ENCODE data around the gene NPSR1.

Gene NPSR1

GRCh38 chr7:34720289-34720688 lies 62.3 kb downstream of the NPSR1 start:
- DNase-seq (ENCODE audit: low read depth in 1 of 2, low spot score in 1 of 2), result no peak

GRCh38 chr7:34723338-34723737 lies 65.3 kb downstream of the NPSR1 start:
- no peak for DNase-seq (ENCODE audit: low read depth in 1 of 2, low spot score in 1 of 2)

GRCh38 chr7:34723866-34724490 lies 66.0 kb downstream of the NPSR1 start:
- no peak for DNase-seq (ENCODE audit: low read depth in 1 of 2, low spot score in 1 of 2)

GRCh38 chr7:34726221-34726620 lies 68.2 kb downstream of the NPSR1 start:
- DNase-seq (ENCODE audit: low read depth in 1 of 2, low spot score in 1 of 2), result no peak

GRCh38 chr7:34727464-34727995 lies 69.5 kb downstream of the NPSR1 start:
- DNase-seq (ENCODE audit: low read depth in 1 of 2, low spot score in 1 of 2), result no peak

GRCh38 chr7:34728156-34728555 lies 70.1 kb downstream of the NPSR1 start:
- DNase-seq (ENCODE audit: low read depth in 1 of 2, low spot score in 1 of 2), result no peak

GRCh38 chr7:34734771-34735170 lies 76.8 kb downstream of the NPSR1 start:
- no peak for DNase-seq (ENCODE audit: low read depth in 1 of 2, low spot score in 1 of 2)

- DNase-seq (ENCODE audit: low read depth in 1 of 2, low spot score in 1 of 2), result no peak
Observed at GRCh38 chr7:34735526-34735925, 77.5 kb downstream of the NPSR1 start.

GRCh38 chr7:34739651-34740300 lies 81.8 kb downstream of the NPSR1 start:
- DNase-seq (ENCODE audit: low read depth in 1 of 2, low spot score in 1 of 2), result no peak

GRCh38 chr7:34740840-34741239 lies 82.8 kb downstream of the NPSR1 start:
- DNase-seq (ENCODE audit: low read depth in 1 of 2, low spot score in 1 of 2), result no peak

GRCh38 chr7:34747176-34747781 lies 89.3 kb downstream of the NPSR1 start:
- no peak for DNase-seq (ENCODE audit: low read depth in 1 of 2, low spot score in 1 of 2)

- no peak for DNase-seq (ENCODE audit: low read depth in 1 of 2, low spot score in 1 of 2)
Observed at GRCh38 chr7:34747867-34748727, 90.1 kb downstream of the NPSR1 start.

GRCh38 chr7:34748728-34749089 lies 90.7 kb downstream of the NPSR1 start:
- DNase-seq (ENCODE audit: low read depth in 1 of 2, low spot score in 1 of 2), result no peak

GRCh38 chr7:34749446-34749845 lies 91.4 kb downstream of the NPSR1 start:
- DNase-seq (ENCODE audit: low read depth in 1 of 2, low spot score in 1 of 2), result no peak

GRCh38 chr7:34750209-34750608 lies 92.2 kb downstream of the NPSR1 start:
- no peak for DNase-seq (ENCODE audit: low read depth in 1 of 2, low spot score in 1 of 2)

GRCh38 chr7:34750636-34751035 lies 92.6 kb downstream of the NPSR1 start:
- no peak for DNase-seq (ENCODE audit: low read depth in 1 of 2, low spot score in 1 of 2)

- no peak for DNase-seq (ENCODE audit: low read depth in 1 of 2, low spot score in 1 of 2)
Observed at GRCh38 chr7:34751725-34752643, 94.0 kb downstream of the NPSR1 start.

GRCh38 chr7:34752929-34753328 lies 94.9 kb downstream of the NPSR1 start:
- no peak for DNase-seq (ENCODE audit: low read depth in 1 of 2, low spot score in 1 of 2)

- no peak for DNase-seq (ENCODE audit: low read depth in 1 of 2, low spot score in 1 of 2)
Observed at GRCh38 chr7:34755008-34755407, 97.0 kb downstream of the NPSR1 start.

- no peak for DNase-seq (ENCODE audit: low read depth in 1 of 2, low spot score in 1 of 2)
Observed at GRCh38 chr7:34756025-34756437, 98.0 kb downstream of the NPSR1 start.
